IMR-90 (cell line): ENCODE results near the gene ANKH. TPM values are rescaled to one million over a fixed set of nuclear protein-coding genes. Genes with fewer than 3 reads are reported as not detected.

ENCODE experiments used
- ATAC-seq: fragments of 200-7000 bp; cut with Tn5 transposase; 2 replicates; pipeline ENCODE4 v1.9.1; 2020; ENCODE audit warnings: low read depth, mild to moderate bottlenecking, moderate library complexity
- BruUV-seq: library from RNA; stranded (reverse); fragments of 400-500 nt; replicated peaks from 2 replicates; lab custom pipeline; 2021; lab: Mats Ljungman, UMichigan
- CTCF ChIA-PET: fragments of 300-600 bp; formaldehyde crosslinking; extraction: SDS; loops from one replicate; lab custom pipeline; 2021; ENCODE audit warnings: antibody characterized with exemption; lab: Yijun Ruan, JAX
- POLR2A ChIA-PET: fragments of 300-600 bp; sonication (Branson Sonifier 250); formaldehyde crosslinking; loops from one replicate; lab custom pipeline; 2022; ENCODE audit warnings: antibody characterized with exemption; ENCODE audit not compliant: unreplicated experiment; lab: Charles Lee
- DNase-seq: peaks from one replicate; pipeline ENCODE4 v3.0.0; 2013
- H2AFZ ChIP-seq: replicated peaks from 2 replicates; pipeline ENCODE3; 2013; ENCODE audit warnings: low read length, mild to moderate bottlenecking; ENCODE audit not compliant: poor library complexity
- H2AK5ac ChIP-seq: 2 replicates; pipeline ENCODE4 v1.6.1; 2013; ENCODE audit warnings: low read depth, low read length, inconsistent platforms
- H2AK9ac ChIP-seq: replicated peaks from 2 replicates; pipeline ENCODE3; 2013; ENCODE audit warnings: mild to moderate bottlenecking, low read depth, low read length, moderate library complexity; ENCODE audit not compliant: poor library complexity
- H2BK120ac ChIP-seq: 2 replicates; pipeline ENCODE4 v1.6.1; 2013; ENCODE audit warnings: low read depth, low read length, inconsistent platforms
- H2BK15ac ChIP-seq: 3 replicates; pipeline ENCODE4 v1.6.1; 2013; ENCODE audit warnings: low read depth, low read length, inconsistent platforms
- H2BK20ac ChIP-seq: 2 replicates; pipeline ENCODE4 v1.6.1; 2013; ENCODE audit warnings: low read depth, mild to moderate bottlenecking, inconsistent platforms, low read length, moderate library complexity
- H2BK5ac ChIP-seq: 2 replicates; pipeline ENCODE4 v1.6.1; 2013; ENCODE audit warnings: mild to moderate bottlenecking, low read depth, low read length, inconsistent platforms; ENCODE audit not compliant: poor library complexity, severe bottlenecking
- H3K14ac ChIP-seq: replicated peaks from 2 replicates; pipeline ENCODE4 v1.6.1; 2013; ENCODE audit warnings: low read depth, low read length, inconsistent platforms
- H3K18ac ChIP-seq: 2 replicates; pipeline ENCODE4 v1.6.1; 2013; ENCODE audit warnings: low read depth, low read length, control low read depth
- H3K23ac ChIP-seq: 2 replicates; pipeline ENCODE4 v1.6.1; 2013; ENCODE audit warnings: low read depth, low read length, inconsistent platforms
- H3K27ac ChIP-seq: 2 replicates; pipeline ENCODE4 v1.5.1; 2013; ENCODE audit warnings: mild to moderate bottlenecking, control low read depth, low read length; ENCODE audit not compliant: insufficient read depth
- H3K27me3 ChIP-seq: 2 replicates; pipeline ENCODE4 v1.6.1; 2013; ENCODE audit warnings: low read length; ENCODE audit not compliant: control insufficient read depth, insufficient read depth
- H3K36me3 ChIP-seq: 2 replicates; pipeline ENCODE4 v1.6.1; 2013; ENCODE audit warnings: low read length, mixed read lengths; ENCODE audit not compliant: control insufficient read depth, insufficient read depth
- H3K4ac ChIP-seq: 2 replicates; pipeline ENCODE4 v1.6.1; 2013; ENCODE audit warnings: low read depth, low read length, inconsistent platforms
- H3K4me1 ChIP-seq: 2 replicates; pipeline ENCODE4 v1.6.1; 2013; ENCODE audit warnings: low read length, mixed read lengths; ENCODE audit not compliant: control insufficient read depth, insufficient read depth
- H3K4me2 ChIP-seq: 2 replicates; pipeline ENCODE4 v1.6.1; 2013; ENCODE audit warnings: low read depth, mild to moderate bottlenecking, control low read depth, low read length, moderate library complexity
- H3K4me3 ChIP-seq: 2 replicates; pipeline ENCODE4 v1.5.1; 2013; ENCODE audit warnings: low read depth, mild to moderate bottlenecking, control low read depth, low read length, moderate library complexity; ENCODE audit not compliant: insufficient read depth
- H3K56ac ChIP-seq: 2 replicates; pipeline ENCODE4 v1.6.1; 2013; ENCODE audit warnings: low read length, inconsistent platforms; ENCODE audit not compliant: insufficient read depth; ENCODE audit errors: extremely low read depth
- H3K79me1 ChIP-seq, 2 experiments: 2 replicates each; pipeline ENCODE4 v1.6.1; 2013; ENCODE audit warnings: low read length in 2 of 2, inconsistent platforms in 1 of 2, low read depth in 1 of 2
- H3K9ac ChIP-seq: 2 replicates; pipeline ENCODE4 v1.6.1; 2013; ENCODE audit warnings: low read depth, low read length, control low read depth
- H3K9me1 ChIP-seq: 2 replicates; pipeline ENCODE4 v1.6.1; 2013; ENCODE audit warnings: low read length, inconsistent platforms; ENCODE audit not compliant: insufficient read depth
- H3K9me3 ChIP-seq: 2 replicates; pipeline ENCODE4 v1.6.1; 2013; ENCODE audit warnings: low read length; ENCODE audit not compliant: control insufficient read depth, insufficient read depth
- H4K20me1 ChIP-seq: 2 replicates; pipeline ENCODE4 v1.6.1; 2013; ENCODE audit warnings: low read length, inconsistent platforms; ENCODE audit not compliant: insufficient read depth
- H4K5ac ChIP-seq: 2 replicates; pipeline ENCODE4 v1.6.1; 2013; ENCODE audit warnings: mild to moderate bottlenecking, low read depth, low read length, control low read depth
- H4K8ac ChIP-seq, 2 experiments: 2 replicates each; pipeline ENCODE4 v1.6.1; 2013; ENCODE audit warnings: low read depth in 2 of 2, low read length in 2 of 2, control low read depth in 1 of 2, inconsistent platforms in 1 of 2
- H4K91ac ChIP-seq: 2 replicates; pipeline ENCODE4 v1.6.1; 2013; ENCODE audit warnings: low read depth, low read length, inconsistent platforms; ENCODE audit not compliant: insufficient read depth
- BHLHE40 ChIP-seq: fragments of 150-350 bp; IDR thresholded peaks from 2 replicates; pipeline ENCODE4 v1.6.1; 2016; ENCODE audit warnings: mild to moderate bottlenecking, low read depth, low read length
- CEBPB ChIP-seq: IDR thresholded peaks from 2 replicates; pipeline ENCODE4 v1.6.1; 2012; ENCODE audit warnings: low read depth, low read length, improper control_type of control experiment
- CHD1 ChIP-seq: IDR thresholded peaks from 2 replicates; pipeline ENCODE4 v1.6.1; 2012; ENCODE audit warnings: low read depth, low read length, improper control_type of control experiment
- CTCF ChIP-seq: conservative IDR thresholded peaks from 2 replicates; pipeline ENCODE4 v1.5.1; 2012; ENCODE audit warnings: mild to moderate bottlenecking, low read depth, low read length, improper control_type of control experiment
- ELK1 ChIP-seq: fragments of 150-350 bp; IDR thresholded peaks from 2 replicates; pipeline ENCODE4 v1.6.1; 2016; ENCODE audit warnings: low read depth, mild to moderate bottlenecking, low read length, moderate library complexity, borderline replicate concordance
- FOS ChIP-seq: fragments of 150-350 bp; IDR thresholded peaks from 2 replicates; pipeline ENCODE4 v1.6.1; 2016; ENCODE audit warnings: low read depth, low read length
- MAFK ChIP-seq: IDR thresholded peaks from 2 replicates; pipeline ENCODE4 v1.6.1; 2012; ENCODE audit warnings: low read depth, low read length, improper control_type of control experiment
- MAZ ChIP-seq: IDR thresholded peaks from 2 replicates; pipeline ENCODE4 v1.6.1; 2012; ENCODE audit warnings: low read depth, mild to moderate bottlenecking, low read length, improper control_type of control experiment, moderate library complexity, borderline replicate concordance
- MXI1 ChIP-seq: IDR thresholded peaks from 2 replicates; pipeline ENCODE4 v1.6.1; 2012; ENCODE audit warnings: low read depth, mild to moderate bottlenecking, low read length, moderate library complexity, borderline replicate concordance
- NFE2L2 ChIP-seq: fragments of 150-350 bp; IDR thresholded peaks from 2 replicates; pipeline ENCODE4 v1.6.1; 2016; ENCODE audit warnings: low read depth, mild to moderate bottlenecking, low read length
- POLR2A ChIP-seq: IDR thresholded peaks from 2 replicates; pipeline ENCODE4 v1.6.1; 2012; ENCODE audit warnings: mild to moderate bottlenecking, low read depth, low read length
- RAD21 ChIP-seq: IDR thresholded peaks from 2 replicates; pipeline ENCODE4 v1.6.1; 2012; ENCODE audit warnings: low read length, improper control_type of control experiment
- RCOR1 ChIP-seq: IDR thresholded peaks from 2 replicates; pipeline ENCODE4 v1.6.1; 2012; ENCODE audit warnings: mild to moderate bottlenecking, low read length, improper control_type of control experiment; ENCODE audit not compliant: insufficient replicate concordance
- RFX5 ChIP-seq: IDR thresholded peaks from 2 replicates; pipeline ENCODE4 v1.8.0; 2012; ENCODE audit warnings: low read depth, mild to moderate bottlenecking, low read length, moderate library complexity
- SMC3 ChIP-seq: fragments of 150-350 bp; IDR thresholded peaks from 2 replicates; pipeline ENCODE4 v1.6.1; 2016; ENCODE audit warnings: low read depth, mild to moderate bottlenecking, antibody characterized with exemption, low read length, moderate library complexity
- USF2 ChIP-seq: fragments of 150-350 bp; IDR thresholded peaks from 2 replicates; pipeline ENCODE4 v1.6.1; 2017; ENCODE audit warnings: mild to moderate bottlenecking, antibody characterized with exemption, low read length, low read depth
- WGBS, 2 experiments: methylation state at CpG; one replicate each; pipeline versions ENCODE4 v1.1.5 to v1.1.7; 2013; ENCODE audit warnings: missing lambda C conversion rate in 2 of 2; ENCODE audit not compliant: insufficient read length in 1 of 2; ENCODE audit errors: extremely low coverage in 2 of 2; 5-methylcytosine and 5-hydroxymethylcytosine counted together
- dilution Hi-C: fragments of 300-500 bp; cut with HindIII; formaldehyde crosslinking; loops from one replicate; pipeline ENCODE4 v1.14.3; 2018; ENCODE audit warnings: low sequenced_read_pairs; ENCODE audit not compliant: unreplicated experiment
- in situ Hi-C: fragments of 300-500 bp; cut with MboI; formaldehyde crosslinking; loops from 3 replicates; pipeline ENCODE4 v1.14.3; 2019; ENCODE audit warnings: low sequenced_read_pairs, inconsistent platforms, mixed read lengths
- intact Hi-C: fragments of 100-400 bp; cut with micrococcal nuclease; formaldehyde crosslinking; loops from 2 replicates; pipeline ENCODE4 v1.10.0; 2022
- polyA plus RNA-seq, 3 experiments: library from polyadenylated mRNA; depleted of rRNA; stranded (reverse); fragments of >200 nt; gene quantifications; 2 replicates each; pipeline ENCODE4 v1.2.3, GENCODE V29; 2012; ENCODE audit warnings: low replicate concordance in 1 of 3
- total RNA-seq: library from RNA; depleted of rRNA; stranded (reverse); fragments of >200 nt; gene quantifications from 2 replicates; pipeline ENCODE4 v1.2.3, GENCODE V29; 2012

The ANKH gene
- total and polyA plus RNA-seq, 2 of the 4 experiments (the other 2 are of a cell fraction), result 5.2 to 17.2 TPM

GRCh38 chr5:14847471-14847870 lies 24.1 kb downstream of the ANKH start:
- POLR2A ChIA-PET, result no interaction called here
- no peak overlapping the region for H2BK5ac ChIP-seq
- H4K91ac ChIP-seq, result no peak overlapping the region
- H3K56ac ChIP-seq, result no peak overlapping the region
- no peak overlapping the region for H3K9ac ChIP-seq
- no peak overlapping the region for H2AFZ ChIP-seq
- H3K23ac ChIP-seq, result no peak overlapping the region
- in situ Hi-C loops, result no loop called here
- peaks cover 4 to 6% of the 10 kb centered on the region in 2 experiments; a peak in 3 of 4 replicates for H3K79me1 ChIP-seq
- no peak overlapping the region for H2AK5ac ChIP-seq
- H3K27ac ChIP-seq, result no peak overlapping the region
- no peaks in the 10 kb centered on the region for H3K4me1 ChIP-seq
- no peak for TF ChIP-seq USF2
- no peak for TF ChIP-seq CEBPB
- no peak for TF ChIP-seq CHD1
- no peak for TF ChIP-seq MXI1
- TF ChIP-seq POLR2A, result no peak
- TF ChIP-seq MAFK, result no peak
- no peak for TF ChIP-seq FOS
- no peak for TF ChIP-seq BHLHE40
- TF ChIP-seq RCOR1, result no peak
- TF ChIP-seq MAZ, result no peak
- TF ChIP-seq ELK1, result no peak
- no peak for TF ChIP-seq RFX5
- TF ChIP-seq SMC3, result no peak
- TF ChIP-seq NFE2L2, result no peak
- TF ChIP-seq RAD21, result no peak
- no peak for TF ChIP-seq CTCF
- no peak overlapping the region for H3K4me2 ChIP-seq
- no peak overlapping the region for H3K4me3 ChIP-seq
- H4K8ac ChIP-seq, result no peak overlapping the region
- no peak overlapping the region for H3K14ac ChIP-seq
- peaks cover 3% of the 10 kb centered on the region; the same call in 1 of the 2 replicates for H4K20me1 ChIP-seq
- no peaks in the 10 kb centered on the region for H3K9me3 ChIP-seq
- H3K36me3 ChIP-seq, result no peaks in the 10 kb centered on the region
- dilution Hi-C loops, result no loop called here
- no peak overlapping the region for H3K4ac ChIP-seq
- no peak overlapping the region for H4K5ac ChIP-seq
- no TSS peak for BruUV-seq
- H3K9me1 ChIP-seq, result peaks cover 5% of the 10 kb centered on the region; the same call in 1 of the 2 replicates
- intact Hi-C loops, result no loop called here
- WGBS, 2 experiments, result 83% methylated on average over 3 of the region's 5 CpGs; no CpG with 5 or more reads in 1 of the 2 experiments
- H2BK120ac ChIP-seq, result no peak overlapping the region
- H3K27me3 ChIP-seq, result no peaks in the 10 kb centered on the region
- no peak overlapping the region for H2BK20ac ChIP-seq
- CTCF ChIA-PET, result no interaction called here
- H2BK15ac ChIP-seq, result no peak overlapping the region
- no peak overlapping the region for H3K18ac ChIP-seq
- DNase-seq (no peak), ATAC-seq (no peak)
- H2AK9ac ChIP-seq, result no peak overlapping the region
